WTC11 (cell line): ENCODE measurements around the gene PCSK7. TPM values are rescaled to one million over a fixed set of nuclear protein-coding genes. Genes with fewer than 3 reads are reported as not detected.

Experiments
- ATAC-seq: fragments of 200-7000 bp; cut with Tn5 transposase; 2 replicates; pipeline ENCODE4 v1.10.0; 2021; ENCODE audit warnings: mild to moderate bottlenecking, moderate library complexity
- CTCF ChIA-PET: fragments of 300-600 bp; sonication (Branson Sonifier 250); formaldehyde crosslinking; loops from one replicate; lab custom pipeline; 2021; ENCODE audit warnings: antibody characterized with exemption; lab: Charles Lee
- POLR2A ChIA-PET: fragments of 350-600 bp; sonication (Branson Sonifier 250); formaldehyde crosslinking; loops from one replicate; lab custom pipeline; 2021; ENCODE audit warnings: antibody characterized with exemption; lab: Charles Lee
- DNase-seq: peaks from one replicate; pipeline ENCODE4 v3.0.0; 2021; ENCODE audit warnings: low spot score
- H3K27ac Mint-ChIP-seq: 2 replicates; pipeline ENCODE4 v1.8.0; 2021; ENCODE audit warnings: mixed read lengths
- H3K27me3 Mint-ChIP-seq: 2 replicates; pipeline ENCODE4 v1.8.0; 2021; ENCODE audit warnings: low read depth, mild to moderate bottlenecking, moderate library complexity, mixed read lengths
- H3K36me3 Mint-ChIP-seq: 2 replicates; pipeline ENCODE4 v1.8.0; 2021; ENCODE audit warnings: mixed read lengths
- H3K4me1 Mint-ChIP-seq: 2 replicates; pipeline ENCODE4 v1.8.0; 2022; ENCODE audit warnings: mixed read lengths
- H3K4me3 Mint-ChIP-seq: 2 replicates; pipeline ENCODE4 v1.8.0; 2021; ENCODE audit warnings: mild to moderate bottlenecking, moderate library complexity, mixed read lengths
- H3K9me3 Mint-ChIP-seq: 2 replicates; pipeline ENCODE4 v1.8.0; 2021; ENCODE audit warnings: mixed read lengths
- AR ChIP-seq: fragments of 250-450 bp; sonication (Bioruptor Pico); IDR thresholded peaks from 2 replicates; pipeline ENCODE4 v1.9.0; 2021; ENCODE audit warnings: mild to moderate bottlenecking
- GRHL2 ChIP-seq: fragments of 250-450 bp; sonication (Bioruptor Pico); IDR thresholded peaks from 2 replicates; pipeline ENCODE4 v1.8.0; 2022; ENCODE audit warnings: mild to moderate bottlenecking, moderate library complexity; ENCODE audit not compliant: insufficient replicate concordance, severe bottlenecking
- HMGXB4 ChIP-seq: sonication (generic); formaldehyde crosslinking; IDR thresholded peaks from 2 replicates; pipeline ENCODE4 v1.8.1; 2023; ENCODE audit warnings: mild to moderate bottlenecking, moderate library complexity, missing genetic modification reagents
- NFYB ChIP-seq: sonication (generic); formaldehyde crosslinking; conservative IDR thresholded peaks from 2 replicates; pipeline ENCODE4 v1.8.0; 2022; ENCODE audit warnings: low read depth, missing genetic modification reagents
- SMAD4 ChIP-seq: sonication (generic); formaldehyde crosslinking; IDR thresholded peaks from 2 replicates; pipeline ENCODE4 v1.8.0; 2022; ENCODE audit warnings: mild to moderate bottlenecking, missing genetic modification reagents
- SP1 ChIP-seq: sonication (generic); formaldehyde crosslinking; conservative IDR thresholded peaks from 2 replicates; pipeline ENCODE4 v1.8.1; 2022; ENCODE audit warnings: missing genetic modification reagents
- TEAD1 ChIP-seq: sonication (generic); formaldehyde crosslinking; IDR thresholded peaks from 2 replicates; pipeline ENCODE4 v1.8.0; 2022; ENCODE audit warnings: mild to moderate bottlenecking, missing genetic modification reagents
- USF2 ChIP-seq: sonication (generic); formaldehyde crosslinking; IDR thresholded peaks from 2 replicates; pipeline ENCODE4 v1.8.1; 2023; ENCODE audit warnings: mild to moderate bottlenecking, missing genetic modification reagents, moderate library complexity
- ZNF416 ChIP-seq: fragments of 250-450 bp; sonication (Bioruptor Pico); IDR thresholded peaks from 2 replicates; pipeline ENCODE4 v1.9.0; 2021; ENCODE audit warnings: mild to moderate bottlenecking, inconsistent platforms
- ZSCAN18 ChIP-seq: fragments of 250-450 bp; sonication (Bioruptor Pico); IDR thresholded peaks from 2 replicates; pipeline ENCODE4 v2.1.2; 2022; ENCODE audit warnings: mild to moderate bottlenecking, moderate library complexity
- total RNA-seq: library from RNA; stranded (reverse); gene quantifications from 3 replicates; pipeline ENCODE4 v1.2.3, GENCODE V29; 2021
- TF ChIP-seq, protein P1 (sequence below): fragments of 200-600 bp; IDR thresholded peaks from 2 replicates; pipeline ENCODE4 v1.8.0; 2022; ENCODE audit warnings: antibody characterized with exemption

PCSK7 gene
- total RNA-seq, 1 experiment from 2014 or later: 48.9 TPM

DNA sequence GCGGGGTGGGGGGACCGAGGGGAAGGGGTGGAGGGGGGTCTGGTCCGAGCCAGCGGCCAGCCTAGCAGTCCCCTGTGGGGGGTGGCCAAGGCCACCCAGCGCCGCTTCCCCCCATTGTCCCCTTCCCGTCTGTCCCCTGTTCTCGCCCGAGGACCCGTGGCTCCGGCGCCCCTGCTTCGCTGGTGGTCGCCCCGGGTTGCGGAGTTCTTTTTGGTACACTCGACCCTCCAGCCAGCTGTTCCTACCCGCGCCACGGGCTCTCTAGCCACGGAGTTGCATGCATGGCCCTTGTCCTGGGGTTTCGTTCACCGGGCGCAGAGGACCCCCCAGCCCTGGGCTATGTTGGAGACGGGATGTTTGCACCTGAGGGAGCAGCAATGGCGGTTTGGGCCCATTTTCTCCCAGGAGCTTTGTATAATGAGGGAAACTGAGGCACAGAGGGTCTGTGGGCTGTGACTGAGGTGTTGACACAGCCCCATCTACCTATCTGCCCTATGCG is 1.1 kb upstream of the PCSK7 start (continued):
- TF ChIP-seq USF2 (CRISPR knock-in tag) (no peak), SMAD4 (no peak), AR (CRISPR knock-in tag) (no peak), ZSCAN18 (CRISPR knock-in tag) (no peak), TEAD1 (no peak), ZNF416 (no peak)

GRCh38 chr11:117232092-117232878 is 412 bp upstream of the PCSK7 start, which contains the start of gene RNF214:
RNF214 (plus strand) TSS chr11:117232671; CDS start chr11:117234273, 1,602 bp downstream.
- Mint-ChIP-seq H3K4me1 (peaks cover 25% of the 10 kb centered on the region), H3K27me3 (no peaks in the 10 kb centered on the region), H3K27ac (peak within 1 kb of the TSS; percentile 99), H3K36me3 (peaks cover 5% of the 10 kb centered on the region; the same call in 1 of the 2 replicates), H3K9me3 (no peaks in the 10 kb centered on the region), H3K4me3 (peak within 1 kb of the TSS; percentile 99)
- DNase-seq: peak; percentile 68
- TF ChIP-seq GRHL2 (CRISPR knock-in tag) (no peak), HMGXB4 (CRISPR knock-in tag) (peak; percentile 28; the same call in 1 of the 2 replicates), NFYB (CRISPR knock-in tag) (peak; percentile 53), SP1 (CRISPR knock-in tag) (peak; percentile 51)
- TF ChIP-seq, protein P1, sequence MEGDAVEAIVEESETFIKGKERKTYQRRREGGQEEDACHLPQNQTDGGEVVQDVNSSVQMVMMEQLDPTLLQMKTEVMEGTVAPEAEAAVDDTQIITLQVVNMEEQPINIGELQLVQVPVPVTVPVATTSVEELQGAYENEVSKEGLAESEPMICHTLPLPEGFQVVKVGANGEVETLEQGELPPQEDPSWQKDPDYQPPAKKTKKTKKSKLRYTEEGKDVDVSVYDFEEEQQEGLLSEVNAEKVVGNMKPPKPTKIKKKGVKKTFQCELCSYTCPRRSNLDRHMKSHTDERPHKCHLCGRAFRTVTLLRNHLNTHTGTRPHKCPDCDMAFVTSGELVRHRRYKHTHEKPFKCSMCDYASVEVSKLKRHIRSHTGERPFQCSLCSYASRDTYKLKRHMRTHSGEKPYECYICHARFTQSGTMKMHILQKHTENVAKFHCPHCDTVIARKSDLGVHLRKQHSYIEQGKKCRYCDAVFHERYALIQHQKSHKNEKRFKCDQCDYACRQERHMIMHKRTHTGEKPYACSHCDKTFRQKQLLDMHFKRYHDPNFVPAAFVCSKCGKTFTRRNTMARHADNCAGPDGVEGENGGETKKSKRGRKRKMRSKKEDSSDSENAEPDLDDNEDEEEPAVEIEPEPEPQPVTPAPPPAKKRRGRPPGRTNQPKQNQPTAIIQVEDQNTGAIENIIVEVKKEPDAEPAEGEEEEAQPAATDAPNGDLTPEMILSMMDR: peak; percentile 93
- CTCF ChIA-PET: interaction anchor here (0.7 to 2.9 kb wide), 10 partner anchors 10 to 490 kb away, joined by 3 to 36 read pairs (median 4); partner anchors contain the start of genes APOA5, BACE1, CEP164 and SIDT2
- POLR2A ChIA-PET: interaction anchor here (1.4 kb wide), 1 partner anchor 53 kb away, joined by 3 read pairs; the partner anchor contains the start of gene SIDT2
- peak; percentile 91 for ATAC-seq
